Thyroid gland (tissue), 4 donors: ENCODE measurements around the gene CHST12. TPM values are rescaled to one million over a fixed set of nuclear protein-coding genes. Genes with fewer than 3 reads are reported as not detected.
"Not testable (repeated sequence)": the region's sequence is repeated elsewhere in the genome, so short reads cannot be mapped to it uniquely, and the experiment has no call there.

Source experiments
- DNase-seq, 2 donors: peaks; one replicate each; pipeline ENCODE4 v3.0.0-alpha.2; 2019
- H3K27ac ChIP-seq, 3 donors: fragments of 200-600 bp; sonication (generic); 1 replicate in 2 of 3; 2 replicates in 1 of 3; pipeline ENCODE4 v1.5.1; 2016 to 2019; ENCODE audit warnings: mild to moderate bottlenecking in 1 of 3, moderate library complexity in 1 of 3
- H3K27me3 ChIP-seq: fragments of 200-600 bp; sonication (generic); one replicate; pipeline ENCODE4 v1.5.1; 2019
- H3K36me3 ChIP-seq, 2 donors: fragments of 200-600 bp; sonication (generic); one replicate each; pipeline ENCODE4 v1.5.1; 2016 to 2019
- H3K4me1 ChIP-seq, 2 donors: fragments of 200-600 bp; sonication (generic); one replicate each; pipeline ENCODE4 v1.5.1; 2017 to 2019
- H3K4me3 ChIP-seq, 3 donors: fragments of 200-600 bp; sonication (generic); replicated peaks in 1 of 3; 1 replicate in 2 of 3; 2 replicates in 1 of 3; pipeline ENCODE4 v1.5.1; 2016; ENCODE audit warnings: mild to moderate bottlenecking in 1 of 3
- H3K9me3 ChIP-seq: fragments of 200-600 bp; sonication (generic); one replicate; pipeline ENCODE4 v1.5.1; 2017
- CTCF ChIP-seq, 6 experiments: fragments of 200-600 bp in 3 of 6; fragments of 450-650 bp in 3 of 6; sonication (generic) in 3 of 6; IDR thresholded peaks; one replicate each; pipeline ENCODE4 v1.5.1; 2016 to 2019; ENCODE audit warnings: antibody characterized with exemption in 6 of 6, mild to moderate bottlenecking in 2 of 6, inconsistent platforms in 1 of 6, moderate library complexity in 1 of 6
- POLR2A ChIP-seq, 2 donors: fragments of 450-650 bp; IDR thresholded peaks; one replicate each; pipeline ENCODE4 v1.6.1; 2017; ENCODE audit warnings: antibody characterized with exemption in 2 of 2, mild to moderate bottlenecking in 2 of 2, moderate library complexity in 1 of 2
- WGBS, 2 donors: methylation state at CpG; one replicate each; pipeline ENCODE4 v1.1.5; 2017; 5-methylcytosine and 5-hydroxymethylcytosine counted together
- intact Hi-C: fragments of 100-400 bp; cut with DNase I; formaldehyde crosslinking; loops from one replicate; pipeline ENCODE4 v1.15.1; 2023
- total RNA-seq, 4 donors: library from RNA; depleted of rRNA; stranded (reverse); fragments of >200 nt; gene quantifications; one replicate each; pipeline ENCODE4 v1.2.3, GENCODE V29; 2016

CHST12 gene
- total RNA-seq, 4 donors from 2014 or later, result 15.3 to 24.2 (median 19.2) TPM

DNA sequence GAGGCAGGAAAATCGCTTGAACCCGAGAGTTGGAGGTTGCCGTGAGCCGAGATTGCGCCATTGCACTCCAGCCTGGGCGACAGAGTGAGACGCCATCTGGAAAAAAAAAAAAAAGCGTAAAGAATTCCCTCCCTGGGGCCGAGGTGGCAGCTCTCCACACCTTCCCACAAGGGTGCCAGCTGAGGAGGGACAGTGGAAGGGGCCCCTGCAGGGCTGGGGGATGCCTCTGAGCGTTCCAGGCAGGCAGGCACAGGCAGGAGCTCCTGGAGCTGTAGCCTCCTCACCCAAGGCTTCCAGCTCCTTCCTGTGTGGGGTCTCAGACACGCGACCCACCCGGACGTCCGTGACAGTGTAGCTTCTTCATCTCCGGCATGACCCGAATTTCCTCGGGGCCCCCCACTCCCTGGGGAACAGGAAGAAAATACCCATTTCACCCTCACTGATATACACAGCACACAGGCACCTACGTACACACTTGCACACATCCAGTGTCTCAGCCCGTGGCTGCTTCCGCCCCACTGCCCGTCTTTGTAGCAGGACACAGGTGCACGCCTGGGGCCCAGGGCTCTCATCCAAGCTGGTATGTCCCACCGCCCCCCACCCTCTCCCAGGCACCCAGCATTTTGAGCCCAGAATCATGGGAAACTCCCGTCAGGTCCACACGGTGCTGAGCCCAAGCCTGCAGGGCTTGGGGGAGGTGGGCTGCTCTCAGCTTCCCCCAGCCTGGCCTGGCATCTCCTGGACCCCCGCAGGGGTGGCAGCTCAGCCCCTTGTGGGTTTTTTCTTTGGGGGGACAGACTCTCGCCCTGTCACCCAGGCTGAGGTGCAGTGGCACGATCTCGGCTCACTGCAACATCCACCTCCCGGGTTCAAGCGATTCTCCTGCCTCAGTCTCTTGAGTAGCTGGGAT lies 47.0 kb downstream of the CHST12 start:
- Histone ChIP-seq H3K4me3 (no peak overlapping the region), H3K36me3 (no peaks in the 10 kb centered on the region), H3K27me3 (no peaks in the 10 kb centered on the region), H3K27ac (no peak overlapping the region), H3K9me3 (no peaks in the 10 kb centered on the region), H3K4me1 (peaks cover 6 to 13% of the 10 kb centered on the region in 2 donors)
- 56% methylated on average over 27 to 31 of the region's 32 CpGs for WGBS, 2 donors
- DNase-seq, result no peak
- TF ChIP-seq POLR2A (IDR thresholded peaks at IDR 0.05) (no peak), CTCF (IDR thresholded peaks at IDR 0.05) (no peak)
- intact Hi-C loops, result loop anchor here (5.0 kb wide), 1 partner anchor 232 kb away; no protein-coding TSS in a partner anchor

GRCh38 chr7:2451171-2452073 lies 48.0 kb downstream of the CHST12 start:
- no peak for TF ChIP-seq POLR2A (IDR thresholded peaks at IDR 0.05)
- TF ChIP-seq CTCF (IDR thresholded peaks at IDR 0.05), result peak; percentile 75 to 90 (median 77)
- peak; percentile 77 to 82 for DNase-seq
- intact Hi-C loops, result loop anchor here (5.0 kb wide), 1 partner anchor 231 kb away; no protein-coding TSS in a partner anchor
- Histone ChIP-seq H3K4me3 (peak overlapping the region in 1 of 3 donors; percentile 26), H3K9me3 (no peaks in the 10 kb centered on the region), H3K36me3 (no peaks in the 10 kb centered on the region), H3K27ac (no peak overlapping the region), H3K4me1 (peaks cover 6 to 13% of the 10 kb centered on the region in 2 donors), H3K27me3 (no peaks in the 10 kb centered on the region)
- 15 to 31% methylated on average over 11 to 18 of the region's 34 CpGs for WGBS, 2 donors

DNA sequence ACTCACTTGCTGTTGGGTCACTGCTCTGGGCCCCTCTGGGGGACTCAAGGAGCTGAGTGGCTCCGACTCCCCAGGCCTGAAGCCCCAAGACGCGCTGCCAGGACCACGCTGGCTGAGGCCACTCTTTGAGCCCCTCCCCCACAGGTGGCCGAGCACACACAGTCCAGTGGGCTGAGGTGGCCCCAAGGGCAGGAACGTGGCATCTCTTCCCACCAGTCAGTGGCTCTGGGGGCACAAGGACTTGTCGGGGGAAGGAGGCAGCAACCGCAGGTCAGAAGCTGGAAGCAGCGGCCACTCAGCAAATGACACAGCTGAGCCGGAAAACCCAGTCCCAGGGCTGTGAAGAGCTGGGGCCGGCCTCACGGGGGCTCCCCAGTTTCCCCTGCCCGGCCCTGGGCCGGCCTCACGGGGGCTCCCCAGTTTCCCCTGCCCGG lies 48.7 kb downstream of the CHST12 start:
- 18 to 41% methylated on average over 5 to 8 of the region's 16 CpGs for WGBS, 2 donors
- Histone ChIP-seq H3K27ac (no peak overlapping the region), H3K4me1 (peaks cover 6 to 13% of the 10 kb centered on the region in 2 donors), H3K27me3 (no peaks in the 10 kb centered on the region), H3K36me3 (no peaks in the 10 kb centered on the region), H3K9me3 (no peaks in the 10 kb centered on the region), H3K4me3 (peak overlapping the region in 1 of 3 donors; percentile 26)
- TF ChIP-seq CTCF (IDR thresholded peaks at IDR 0.05), result no peak
- no peak for TF ChIP-seq POLR2A (IDR thresholded peaks at IDR 0.05)
- DNase-seq, result no peak
- intact Hi-C loops, result loop anchor here (5.0 kb wide), 1 partner anchor 230 kb away; no protein-coding TSS in a partner anchor

- WGBS, 2 donors, result 79 to 93% methylated on average over 7 to 8 of the region's 8 CpGs
- TF ChIP-seq POLR2A (IDR thresholded peaks at IDR 0.05), result no peak
- TF ChIP-seq CTCF (IDR thresholded peaks at IDR 0.05), result no peak
- intact Hi-C loops, result loop anchor here (5.0 kb wide), 1 partner anchor 230 kb away; no protein-coding TSS in a partner anchor
These were observed 49.3 kb downstream of the CHST12 start for GRCh38 chr7:2452643-2453270.

GRCh38 chr7:2453849-2454248 lies 50.4 kb downstream of the CHST12 start:
- H3K9me3 ChIP-seq, DNase-seq, H3K4me3 ChIP-seq, H3K27ac ChIP-seq, H3K36me3 ChIP-seq, H3K27me3 ChIP-seq: not testable (repeated sequence)
- peaks cover 6 to 13% of the 10 kb centered on the region in 2 donors for H3K4me1 ChIP-seq
- 97% methylated on average over 3 of the region's 3 CpGs for WGBS, 2 donors
- intact Hi-C loops, result loop anchor here (5.0 kb wide), 1 partner anchor 228 kb away; no protein-coding TSS in a partner anchor

More at GRCh38 chr7:2452643-2453270, 49.3 kb downstream of the CHST12 start:
- Histone ChIP-seq H3K4me1 (peaks cover 6 to 13% of the 10 kb centered on the region in 2 donors), H3K9me3 (no peaks in the 10 kb centered on the region), H3K36me3 (no peaks in the 10 kb centered on the region), H3K27ac (no peak overlapping the region), H3K4me3 (no peak overlapping the region), H3K27me3 (no peaks in the 10 kb centered on the region)
- no peak for DNase-seq
